Thyroid gland (tissue), 4 donors: ENCODE data around the gene MYOZ3.

Source experiments
- POLR2A ChIP-seq, 2 donors: fragments of 450-650 bp; IDR thresholded peaks; one replicate each; pipeline ENCODE4 v1.6.1; 2017; ENCODE audit warnings: antibody characterized with exemption in 2 of 2, mild to moderate bottlenecking in 2 of 2, moderate library complexity in 1 of 2
- TF ChIP-seq, protein P1 (sequence below), 6 experiments: fragments of 200-600 bp in 3 of 6; fragments of 450-650 bp in 3 of 6; sonication (generic) in 3 of 6; IDR thresholded peaks; one replicate each; pipeline ENCODE4 v1.5.1; 2016 to 2019; ENCODE audit warnings: antibody characterized with exemption in 6 of 6, mild to moderate bottlenecking in 2 of 6, inconsistent platforms in 1 of 6, moderate library complexity in 1 of 6

- TF ChIP-seq, protein P1, sequence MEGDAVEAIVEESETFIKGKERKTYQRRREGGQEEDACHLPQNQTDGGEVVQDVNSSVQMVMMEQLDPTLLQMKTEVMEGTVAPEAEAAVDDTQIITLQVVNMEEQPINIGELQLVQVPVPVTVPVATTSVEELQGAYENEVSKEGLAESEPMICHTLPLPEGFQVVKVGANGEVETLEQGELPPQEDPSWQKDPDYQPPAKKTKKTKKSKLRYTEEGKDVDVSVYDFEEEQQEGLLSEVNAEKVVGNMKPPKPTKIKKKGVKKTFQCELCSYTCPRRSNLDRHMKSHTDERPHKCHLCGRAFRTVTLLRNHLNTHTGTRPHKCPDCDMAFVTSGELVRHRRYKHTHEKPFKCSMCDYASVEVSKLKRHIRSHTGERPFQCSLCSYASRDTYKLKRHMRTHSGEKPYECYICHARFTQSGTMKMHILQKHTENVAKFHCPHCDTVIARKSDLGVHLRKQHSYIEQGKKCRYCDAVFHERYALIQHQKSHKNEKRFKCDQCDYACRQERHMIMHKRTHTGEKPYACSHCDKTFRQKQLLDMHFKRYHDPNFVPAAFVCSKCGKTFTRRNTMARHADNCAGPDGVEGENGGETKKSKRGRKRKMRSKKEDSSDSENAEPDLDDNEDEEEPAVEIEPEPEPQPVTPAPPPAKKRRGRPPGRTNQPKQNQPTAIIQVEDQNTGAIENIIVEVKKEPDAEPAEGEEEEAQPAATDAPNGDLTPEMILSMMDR (IDR thresholded peaks at IDR 0.05) = no peak
- TF ChIP-seq POLR2A (IDR thresholded peaks at IDR 0.05) = no peak
Observed at GRCh38 chr5:150655221-150655620, 5.8 kb upstream of the MYOZ3 start.
